Non-pigmented ciliary epithelial cell (primary cell): Measurements from ENCODE around the gene HES4.
"Not testable (repeated sequence)": the region's sequence is repeated elsewhere in the genome, so short reads cannot be mapped to it uniquely, and the experiment has no call there.

ENCODE experiments used
- DNase-seq: peaks from one replicate; pipeline ENCODE4 v3.0.0-alpha.2; 2010; ENCODE audit warnings: low read depth

Gene HES4

GRCh38 chr1:1033731-1034438, 34.0 kb upstream of the HES4 start:
- no peak for DNase-seq

GRCh38 chr1:1033009-1033587, 33.2 kb upstream of the HES4 start:
- DNase-seq, result no peak

GRCh38 chr1:1032424-1032823, 32.5 kb upstream of the HES4 start:
- DNase-seq, result no peak

GRCh38 chr1:1031659-1032235, 31.9 kb upstream of the HES4 start:
- no peak for DNase-seq

GRCh38 chr1:1030867-1031658, 31.2 kb upstream of the HES4 start:
- not testable (repeated sequence) for DNase-seq

- no peak for DNase-seq
Measured at GRCh38 chr1:1027791-1028190, 27.9 kb upstream of the HES4 start.

GRCh38 chr1:1026599-1027413, 26.9 kb upstream of the HES4 start:
- DNase-seq, result no peak

GRCh38 chr1:1025730-1026129, 25.8 kb upstream of the HES4 start:
- no peak for DNase-seq

GRCh38 chr1:1024771-1025699, 25.1 kb upstream of the HES4 start:
- no peak for DNase-seq

GRCh38 chr1:1024149-1024770, 24.4 kb upstream of the HES4 start:
- no peak for DNase-seq

GRCh38 chr1:1023700-1024099, 23.8 kb upstream of the HES4 start:
- no peak for DNase-seq

- no peak for DNase-seq
Measured at GRCh38 chr1:1022302-1023009, 22.6 kb upstream of the HES4 start.

GRCh38 chr1:1021920-1022259, 22.0 kb upstream of the HES4 start:
- no peak for DNase-seq

- DNase-seq, result no peak
Measured at GRCh38 chr1:1021010-1021919, 21.4 kb upstream of the HES4 start.

GRCh38 chr1:1020415-1021009, 20.6 kb upstream of the HES4 start:
- no peak for DNase-seq

- DNase-seq, result no peak
Measured at GRCh38 chr1:1020000-1020404, 20.1 kb upstream of the HES4 start, which contains the start of gene AGRN. AGRN (plus strand) TSS chr1:1020120; CDS start chr1:1020173, 53 bp downstream.

GRCh38 chr1:1019122-1019999, 19.5 kb upstream of the HES4 start:
- no peak for DNase-seq
